Pancreas (tissue), 10 donors: ENCODE results near the gene DOCK4. TPM values are rescaled to one million over a fixed set of nuclear protein-coding genes. Genes with fewer than 3 reads are reported as not detected.
A peak's percentile ranks its signal among the peaks of the same experiment; 100 is the strongest.

Source experiments
- ATAC-seq, 4 donors: fragments of 200-7000 bp; cut with Tn5 transposase; one replicate each; pipeline versions ENCODE4 v1.8.0 to v1.9.1; 2020; ENCODE audit warnings: mild to moderate bottlenecking in 4 of 4, moderate library complexity in 4 of 4
- DNase-seq, 6 donors: peaks; one replicate each; pipeline ENCODE4 v3.0.0-alpha.2; 2020
- FAIRE-seq: peaks from 2 replicates; lab custom pipeline; 2012; peaks lifted over from hg19 to GRCh38; lab: Jason Lieb, UNC
- H3K27ac ChIP-seq, 4 donors: fragments of 200-600 bp; sonication (generic); 1 replicate in 3 of 4; 2 replicates in 1 of 4; pipeline versions ENCODE4 v1.5.0 to v1.8.0; 2020
- H3K27me3 ChIP-seq, 4 donors: fragments of 200-600 bp; one replicate each; pipeline ENCODE4 v1.8.0; 2021
- H3K36me3 ChIP-seq, 3 donors: fragments of 200-600 bp; sonication (generic) in 1 of 3; one replicate each; pipeline versions ENCODE4 v1.5.0 to v1.8.0; 2020 to 2021
- H3K4me1 ChIP-seq, 3 donors: fragments of 200-600 bp; one replicate each; pipeline ENCODE4 v1.8.0; 2021
- H3K4me3 ChIP-seq, 4 donors: fragments of 200-600 bp; sonication (generic) in 2 of 4; one replicate each; pipeline versions ENCODE4 v1.5.0 to v1.8.0; 2020 to 2021
- H3K9me3 ChIP-seq, 4 donors: fragments of 200-600 bp; one replicate each; pipeline ENCODE4 v1.8.0; 2021
- CTCF ChIP-seq, 4 donors: fragments of 200-600 bp; sonication (generic) in 3 of 4; IDR thresholded peaks; one replicate each; pipeline versions ENCODE4 v1.5.0 to v1.8.0; 2021; ENCODE audit warnings: antibody characterized with exemption in 4 of 4
- WGBS, 2 donors: extraction: QIAGEN DNeasy Blood & Tissue Kit; methylation state at CpG; one replicate each; pipeline ENCODE4 v1.1.7; 2013; 5-methylcytosine and 5-hydroxymethylcytosine counted together
- intact Hi-C, 3 donors: fragments of 100-400 bp; cut with DNase I; formaldehyde crosslinking; loops; one replicate each; pipeline versions ENCODE4 v1.11.1 to v1.14.2; 2022
- polyA plus RNA-seq, 2 donors: library from polyadenylated mRNA; stranded (reverse); fragments of 200-250 nt; gene quantifications; one replicate each; pipeline ENCODE4 v1.2.3, GENCODE V29; 2013
- total RNA-seq, 6 donors: library from RNA; stranded (reverse); fragmentation: NEBNext Ultra II Directional in 4 of 6; extraction: Animal tissue kit (Norgen Biotek cat#: 25700) in 4 of 6; gene quantifications; one replicate each; pipeline versions ENCODE4 v1.2.1 to v1.2.4, GENCODE V29; 2021 to 2023
- donor health status: healthy with polysubstance abuse.
- donor health status: DM: no; HTN: no; CAD: no; lungs with moderate emphysema.
- donor health status: DM: no; HTN: no; CAD: no.
- donor health status: control.
- donor health status: control.
- donor health status: Bipolar disorder and iron deficiency.
- donor health status: DM: yes; HTN: yes; CAD: no.
- donor health status: DM: no; HTN: no; CAD: no.
- donor health status: DM: no; HTN: no; CAD: no.
- donor health status: DM: yes; HTN: yes; CAD: no.

Gene DOCK4
- total and polyA plus RNA-seq, 8 donors: 5.4 to 15.5 (median 6.1) TPM

- WGBS, 2 donors: 60 to 81% methylated on average over 1 of the region's 1 CpG
- Histone ChIP-seq H3K36me3 (no peaks in the 10 kb centered on the region), H3K27me3 (no peaks in the 10 kb centered on the region), H3K9me3 (no peaks in the 10 kb centered on the region), H3K4me3 (no peak overlapping the region), H3K27ac (no peak overlapping the region), H3K4me1 (no peaks in the 10 kb centered on the region)
- DNase-seq: no peak
- no peak for ATAC-seq
- no peak for FAIRE-seq
- TF ChIP-seq CTCF (IDR thresholded peaks at IDR 0.05): no peak
- intact Hi-C loops: no loop called here
These were observed 250.6 kb downstream of the DOCK4 start for GRCh38 chr7:111955616-111956015.

GRCh38 chr7:111954474-111955381 is 251.5 kb downstream of the DOCK4 start:
- DNase-seq: peak in 1 of 6 donors; percentile 23
- 86 to 89% methylated on average over 15 of the region's 15 CpGs for WGBS, 2 donors
- TF ChIP-seq CTCF (IDR thresholded peaks at IDR 0.05): no peak

GRCh38 chr7:111954056-111954455 is 252.1 kb downstream of the DOCK4 start:
- Histone ChIP-seq H3K27me3 (no peaks in the 10 kb centered on the region), H3K27ac (peak overlapping the region in 1 of 4 donors; percentile 31), H3K4me3 (no peak overlapping the region), H3K36me3 (no peaks in the 10 kb centered on the region), H3K4me1 (no peaks in the 10 kb centered on the region), H3K9me3 (no peaks in the 10 kb centered on the region)
- no peak for DNase-seq
- FAIRE-seq: no peak
- intact Hi-C loops: no loop called here
- WGBS, 2 donors: 91 to 95% methylated on average over 5 of the region's 5 CpGs
- no peak for ATAC-seq
- no peak for TF ChIP-seq CTCF (IDR thresholded peaks at IDR 0.05)

More at GRCh38 chr7:111954474-111955381, 251.5 kb downstream of the DOCK4 start:
- Histone ChIP-seq H3K27me3 (no peaks in the 10 kb centered on the region), H3K27ac (peak overlapping the region in 1 of 4 donors; percentile 31), H3K36me3 (no peaks in the 10 kb centered on the region), H3K9me3 (no peaks in the 10 kb centered on the region), H3K4me1 (no peaks in the 10 kb centered on the region), H3K4me3 (no peak overlapping the region)
- intact Hi-C loops: no loop called here
- FAIRE-seq: no peak
- peak in 2 of 4 donors; percentile 18 to 57 for ATAC-seq

- 0% methylated on average over 1 of the region's 1 CpG for WGBS, 2 donors
- H3K4me1 ChIP-seq: no peaks in the 10 kb centered on the region
- intact Hi-C loops: no loop called here
- peak overlapping the region in 1 of 4 donors; percentile 31 for H3K27ac ChIP-seq
- FAIRE-seq (no peak), DNase-seq (no peak), ATAC-seq (peak in 3 of 4 donors; percentile 61 to 75 (median 64))
- no peaks in the 10 kb centered on the region for H3K27me3 ChIP-seq
- no peaks in the 10 kb centered on the region for H3K36me3 ChIP-seq
- no peak overlapping the region for H3K4me3 ChIP-seq
- H3K9me3 ChIP-seq: no peaks in the 10 kb centered on the region
- TF ChIP-seq CTCF (IDR thresholded peaks at IDR 0.05): no peak
These were observed 252.6 kb downstream of the DOCK4 start for GRCh38 chr7:111953611-111954010.

- ATAC-seq (no peak), FAIRE-seq (no peak), DNase-seq (no peak)
- intact Hi-C loops: no loop called here
- H3K4me3 ChIP-seq: no peak overlapping the region
- no peaks in the 10 kb centered on the region for H3K27me3 ChIP-seq
- TF ChIP-seq CTCF (IDR thresholded peaks at IDR 0.05): no peak
- H3K36me3 ChIP-seq: no peaks in the 10 kb centered on the region
- no peaks in the 10 kb centered on the region for H3K9me3 ChIP-seq
- no peaks in the 10 kb centered on the region for H3K4me1 ChIP-seq
- 84 to 90% methylated on average over 4 of the region's 4 CpGs for WGBS, 2 donors
- no peak overlapping the region for H3K27ac ChIP-seq
These were observed 253.4 kb downstream of the DOCK4 start for GRCh38 chr7:111952783-111953182.
